ENCODE measurements around the gene DUSP11. TPM values are rescaled to one million over a fixed set of nuclear protein-coding genes. Genes with fewer than 3 reads are reported as not detected.

DUSP11 gene
- 23.5 and 23.9 TPM in 2 replicates for total RNA-seq

GRCh38 chr2:73779467-73780236 lies at the start of gene DUSP11:
Gene DUSP11 (minus strand): TSS chr2:73780103. CDS start chr2:73779974, 129 bp downstream.

GRCh38 chr2:73828818-73829570 lies 49.1 kb upstream of the DUSP11 start, which contains the start of gene STAMBP:
Gene STAMBP (plus strand): TSS chr2:73828961. CDS start chr2:73830857, 1,896 bp downstream.

GRCh38 chr2:73783883-73784282 lies 4.0 kb upstream of the DUSP11 start, which contains the start of gene C2orf78:
Gene C2orf78 (plus strand): TSS chr2:73784183. CDS start chr2:73784310, 127 bp downstream.

GRCh38 chr2:73736855-73737779 lies 42.8 kb downstream of the DUSP11 start, which contains the start of gene TPRKB:
Gene TPRKB (minus strand): TSS chr2:73737345. CDS start chr2:73734569, 2,776 bp downstream.

Other genes starting within 250 kb of the DUSP11 start
- gene NAT8, start 137.7 kb downstream of the DUSP11 start, total RNA-seq = not detected in 2 replicates
- gene TPRKB, start 42.8 kb downstream of the DUSP11 start, total RNA-seq = 31.2 and 31.5 TPM in 2 replicates
- not detected in 2 replicates for gene C2orf78, start 4.1 kb upstream of the DUSP11 start, total RNA-seq
- 13.6 and 23.3 TPM in 2 replicates for gene STAMBP, start 48.9 kb upstream of the DUSP11 start, total RNA-seq
- gene ACTG2, start 112.9 kb upstream of the DUSP11 start, total RNA-seq = 0.73 TPM in 1 of 2 replicates, not detected in the other
- 41.2 and 54.7 TPM in 2 replicates for gene DGUOK, start 146.8 kb upstream of the DUSP11 start, total RNA-seq
- gene TET3, start 204.8 kb upstream of the DUSP11 start, total RNA-seq = 2.6 and 2.9 TPM in 2 replicates